ENCODE data around the gene HMGN1.

The HMGN1 gene

DNA sequence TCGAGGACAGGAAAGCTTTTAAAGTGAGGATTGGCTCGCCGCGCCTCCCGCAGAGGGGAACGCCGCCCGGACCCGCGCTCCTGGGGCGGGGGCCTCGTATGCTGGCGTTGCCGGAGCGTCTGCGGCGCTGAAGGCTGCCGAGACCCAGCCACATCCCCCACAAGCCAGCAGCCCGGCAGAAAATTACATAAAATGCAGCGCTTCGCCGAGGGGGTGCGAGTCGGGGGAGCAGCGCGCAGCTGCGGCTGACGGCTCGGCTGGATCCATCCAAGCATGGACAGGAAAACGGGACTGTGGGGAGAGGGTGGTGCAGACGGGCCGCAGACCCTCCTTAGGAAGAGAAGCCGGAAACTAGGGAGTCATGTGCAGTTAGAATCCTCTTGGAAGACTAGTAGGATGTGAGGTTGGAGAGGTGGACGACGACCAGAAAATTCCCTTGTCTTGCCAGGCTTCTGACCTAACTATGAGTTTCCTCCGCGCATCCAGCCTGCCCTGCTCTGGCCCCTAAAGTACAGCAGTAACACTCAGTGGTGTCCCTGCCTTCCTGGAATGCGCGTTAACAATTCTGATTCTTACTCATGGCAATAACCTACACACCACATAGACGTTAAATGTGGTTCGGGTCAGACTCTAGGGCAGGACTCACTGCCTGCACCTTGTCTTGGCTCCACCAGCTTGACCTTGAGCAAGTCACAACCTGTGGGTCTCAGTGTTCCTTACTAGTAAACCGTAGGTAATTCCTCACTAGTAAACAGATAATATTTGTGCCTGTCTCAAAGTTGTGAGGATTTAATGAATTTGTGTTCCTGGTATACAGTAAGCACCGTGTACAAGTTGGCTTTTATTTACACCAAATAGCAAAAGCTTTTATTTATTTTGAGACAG, 34.5 kb downstream of the HMGN1 start:
- DNase-seq (ENCODE audit: low read depth) = peak; percentile 45
- peak overlapping the region; percentile 72 for H3K4me3 ChIP-seq (ENCODE audit: low read depth, low read length)

DNA sequence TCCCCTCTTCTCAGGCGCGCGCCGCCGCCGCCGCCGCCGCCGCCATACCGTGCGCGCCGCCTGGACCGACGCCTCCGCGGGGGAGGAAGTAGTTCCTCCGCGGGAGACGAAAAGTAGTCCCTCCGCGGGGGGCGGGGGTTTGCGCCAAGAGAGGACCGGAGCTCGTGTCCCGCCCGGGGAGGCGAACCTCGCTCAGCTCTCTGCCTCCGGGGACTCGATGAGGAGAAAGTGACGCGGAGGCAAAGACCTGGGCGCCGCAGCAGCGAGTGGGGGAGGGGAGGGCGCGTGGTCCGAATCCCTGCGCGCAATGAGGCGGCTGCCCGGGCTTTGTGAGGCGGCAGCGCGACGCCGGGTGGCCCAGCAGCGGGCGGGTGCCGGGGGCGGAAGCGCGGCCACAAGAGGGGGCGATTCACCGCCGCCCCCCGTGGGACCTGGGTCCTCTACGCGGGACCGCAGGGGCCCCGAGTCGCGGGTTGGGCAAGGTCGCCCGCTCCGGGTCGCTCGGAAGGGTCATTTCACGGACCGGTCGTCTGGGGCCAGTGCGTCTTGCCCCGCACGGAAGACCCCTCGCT, 35.2 kb downstream of the HMGN1 start, which contains the start of gene BRWD1:
TSS of gene BRWD1 (minus strand) at position 62 of the 572 bp plus-strand sequence. CDS start 141 bp downstream, outside the sequence.
- peak; percentile 64 for DNase-seq (ENCODE audit: low read depth)
- H3K4me3 ChIP-seq (ENCODE audit: low read depth, low read length) = peak within 1 kb of the TSS; percentile 72

DNA sequence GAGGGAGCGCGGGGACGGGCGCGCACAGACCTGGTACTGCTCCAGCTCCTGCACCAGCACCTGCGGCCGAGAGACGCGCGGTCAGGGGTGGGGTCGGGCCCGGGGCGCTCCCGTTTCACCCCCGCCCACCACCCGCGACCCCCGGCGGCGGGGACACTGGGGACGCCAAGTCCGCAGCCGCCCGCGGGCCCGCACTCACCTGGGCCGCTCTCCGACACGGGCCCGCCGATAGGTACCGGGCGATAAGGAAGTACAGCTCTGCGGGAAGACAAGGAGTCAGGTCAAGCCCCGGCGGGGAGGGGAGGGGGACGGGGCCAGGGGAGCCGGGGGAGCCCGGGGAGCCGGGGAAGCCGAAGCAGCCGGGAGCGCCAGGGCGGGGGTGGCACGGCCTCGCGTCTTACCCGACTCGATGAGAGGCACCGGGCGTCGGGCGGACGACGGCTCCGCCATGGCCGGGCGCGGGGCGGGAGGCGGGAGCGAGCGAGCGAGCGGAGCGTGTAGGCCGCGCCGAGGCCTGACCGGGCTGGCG, 35.8 kb downstream of the HMGN1 start:
- no peak for DNase-seq (ENCODE audit: low read depth)

DNA sequence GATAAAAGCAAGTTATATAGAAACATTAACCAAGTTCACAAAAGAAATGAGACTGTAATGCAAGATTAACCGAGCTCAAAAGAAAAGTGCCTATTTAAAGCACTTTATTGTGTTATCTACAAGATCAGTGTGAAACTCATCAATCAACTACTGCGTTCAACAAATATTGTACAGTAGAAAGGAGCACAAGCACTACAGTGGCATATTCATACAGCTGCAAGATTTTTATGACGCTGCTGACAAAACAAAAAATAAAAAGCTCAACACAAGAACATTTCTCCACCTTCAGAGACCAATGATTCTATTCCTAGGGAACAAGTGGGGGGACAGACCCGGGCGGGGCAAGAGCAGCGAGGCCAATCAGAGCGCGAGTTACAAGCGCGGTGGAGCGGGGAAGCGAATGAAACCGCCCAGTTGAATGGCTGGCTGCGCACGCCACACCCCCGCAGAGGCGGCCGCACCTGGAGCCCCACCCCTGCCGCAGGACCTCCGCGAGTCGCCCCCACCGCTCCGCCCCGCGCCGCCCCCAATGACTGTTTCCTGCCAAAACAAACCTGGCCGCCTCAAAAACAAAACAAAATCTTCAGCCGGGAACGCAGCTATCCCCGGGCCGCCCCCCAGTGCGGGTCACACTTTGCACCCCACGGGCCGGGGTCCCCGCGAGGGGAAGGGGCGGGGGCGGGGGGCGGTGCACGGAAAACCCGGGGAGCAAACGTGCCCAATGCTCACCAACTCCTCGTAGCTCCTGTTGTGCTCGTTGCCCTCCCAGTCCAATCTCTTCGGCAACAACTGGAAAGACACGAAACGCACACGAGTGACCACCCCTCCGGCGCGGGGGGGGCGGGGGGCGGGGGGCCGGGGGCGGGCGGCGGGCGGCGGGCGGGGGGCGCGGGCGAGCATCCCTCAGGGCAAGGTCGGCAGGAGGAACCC, 36.5 kb downstream of the HMGN1 start:
- H3K4me3 ChIP-seq (ENCODE audit: low read depth, low read length) = peak overlapping the region; percentile 72

More for the DNA sequence above, 35.8 kb downstream of the HMGN1 start:
- peak overlapping the region; percentile 72 for H3K4me3 ChIP-seq (ENCODE audit: low read depth, low read length)

DNA sequence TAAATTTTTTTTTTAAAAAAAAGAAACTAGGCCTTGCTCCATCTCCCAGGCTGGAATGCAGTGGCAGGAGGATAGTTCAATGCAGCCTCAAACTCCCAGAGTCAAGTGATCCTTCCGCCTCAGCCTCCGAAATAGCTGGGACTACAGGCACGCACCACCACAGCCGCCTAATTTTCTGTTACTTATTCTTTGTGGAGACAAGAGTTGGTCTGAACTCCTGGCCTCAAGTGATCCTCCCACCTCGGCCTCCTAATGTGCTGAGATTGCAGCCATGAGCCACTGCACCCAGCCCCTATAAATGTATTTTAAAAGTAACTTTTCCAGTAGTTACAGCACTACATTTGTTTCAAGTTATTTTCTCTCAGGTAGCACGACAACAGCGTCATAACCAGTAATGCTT, 37.7 kb downstream of the HMGN1 start:
- DNase-seq (ENCODE audit: low read depth) = no peak
- no peak overlapping the region for H3K4me3 ChIP-seq (ENCODE audit: low read depth, low read length)

More for the DNA sequence above, 36.5 kb downstream of the HMGN1 start:
- DNase-seq (ENCODE audit: low read depth) = peak; percentile 63

DNA sequence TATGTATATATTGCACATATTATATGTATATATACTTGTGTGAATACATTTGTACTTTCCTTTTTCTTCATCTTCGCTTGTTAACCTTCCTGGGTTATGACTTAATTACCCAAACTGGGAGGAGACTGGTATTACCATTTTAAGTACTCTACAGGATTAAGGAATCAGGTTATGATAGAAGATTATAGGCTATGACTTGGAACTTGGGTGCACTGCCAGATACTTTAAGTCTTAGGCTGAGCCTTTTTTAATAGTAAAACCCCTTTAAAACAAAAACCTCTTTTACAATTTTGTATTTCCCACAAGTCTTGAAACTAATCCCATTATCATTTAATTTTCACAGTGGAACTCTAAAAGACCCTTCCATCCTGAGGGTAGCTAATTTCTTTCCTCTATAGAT, 41.4 kb downstream of the HMGN1 start:
- DNase-seq (ENCODE audit: low read depth) = no peak

DNA sequence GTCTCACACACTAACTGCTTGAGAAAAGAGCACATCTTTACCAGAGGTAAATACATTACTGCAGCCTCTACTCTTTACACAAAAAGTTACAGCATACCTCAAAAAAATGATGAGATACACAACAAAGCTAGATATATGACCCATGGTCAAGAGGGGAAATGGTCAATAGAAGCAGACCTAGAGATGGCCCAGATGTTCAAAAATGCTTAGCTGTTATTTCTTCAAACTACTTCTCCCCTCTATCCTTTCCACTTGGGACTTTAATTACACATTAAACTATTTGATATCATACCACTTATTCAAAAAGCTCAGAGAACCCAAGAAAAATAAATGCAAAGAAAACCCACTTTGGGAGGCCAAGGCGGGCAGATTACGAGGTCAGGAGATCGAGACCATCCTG, 48.3 kb downstream of the HMGN1 start:
- H3K4me3 ChIP-seq (ENCODE audit: low read depth, low read length) = no peak overlapping the region
- DNase-seq (ENCODE audit: low read depth) = no peak

More for the DNA sequence above, 41.4 kb downstream of the HMGN1 start:
- H3K4me3 ChIP-seq (ENCODE audit: low read depth, low read length) = no peak overlapping the region

DNA sequence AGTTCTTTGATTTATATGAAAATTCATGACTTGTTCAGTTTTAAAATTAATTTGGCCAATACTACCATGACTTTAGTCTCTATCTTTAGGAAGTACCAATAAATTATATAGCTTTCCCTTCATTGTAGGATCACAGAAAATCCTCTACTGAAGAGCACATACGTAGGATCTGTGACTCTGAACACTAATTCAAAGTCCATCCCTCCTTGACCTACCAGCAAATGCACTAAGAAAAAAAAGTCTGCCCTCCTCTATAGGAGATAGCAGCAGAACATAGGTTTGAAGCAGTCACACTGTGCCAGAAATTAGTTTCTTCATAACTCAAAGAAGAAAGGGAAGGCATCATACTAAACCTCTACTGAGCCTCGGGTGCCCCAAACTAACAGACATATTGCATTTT, 52.0 kb downstream of the HMGN1 start:
- H3K4me3 ChIP-seq (ENCODE audit: low read depth, low read length) = no peak overlapping the region
- DNase-seq (ENCODE audit: low read depth) = no peak

Data from skeletal muscle cell (primary cell).